NK-92 (cell line): ENCODE data around the gene PCDHGB3.
"Not testable (repeated sequence)": the region's sequence is repeated elsewhere in the genome, so short reads cannot be mapped to it uniquely, and the experiment has no call there.

Source experiments
- DNase-seq: peaks from one replicate; lab custom pipeline; 2025; ENCODE audit not compliant: unreplicated experiment; lab: John Stamatoyannopoulos, UW

Gene PCDHGB3

GRCh38 chr5:141356950-141357349 lies 13.1 kb upstream of the PCDHGB3 start:
- DNase-seq, result no peak

- no peak for DNase-seq
Measured at GRCh38 chr5:141359790-141360426, 10.1 kb upstream of the PCDHGB3 start, which contains the start of gene PCDHGB2. PCDHGB2 (plus strand) TSS chr5:141359994; CDS start chr5:141360136, 142 bp downstream.

- DNase-seq, result no peak
Measured at GRCh38 chr5:141360685-141361084, 9.4 kb upstream of the PCDHGB3 start.

- DNase-seq, result no peak
Measured at GRCh38 chr5:141362719-141363118, 7.3 kb upstream of the PCDHGB3 start.

GRCh38 chr5:141363952-141364660 lies 5.9 kb upstream of the PCDHGB3 start, which contains the start of gene PCDHGA5:
PCDHGA5 (plus strand) TSS chr5:141364162; CDS start chr5:141364331, 169 bp downstream.
- no peak for DNase-seq

- no peak for DNase-seq
Measured at GRCh38 chr5:141366016-141366896, 3.8 kb upstream of the PCDHGB3 start.

- no peak for DNase-seq
Measured at GRCh38 chr5:141371572-141372475, 1.8 kb downstream of the PCDHGB3 start.

- DNase-seq, result no peak
Measured at GRCh38 chr5:141373673-141374317, 3.8 kb downstream of the PCDHGB3 start, which contains the start of gene PCDHGA6. PCDHGA6 (plus strand) TSS chr5:141373891; CDS start chr5:141374084, 193 bp downstream.

GRCh38 chr5:141374627-141375026 lies 4.6 kb downstream of the PCDHGB3 start:
- no peak for DNase-seq

- not testable (repeated sequence) for DNase-seq
Measured at GRCh38 chr5:141375444-141376155, 5.6 kb downstream of the PCDHGB3 start.

GRCh38 chr5:141382469-141383294 lies 12.6 kb downstream of the PCDHGB3 start, which contains the start of gene PCDHGA7:
PCDHGA7 (plus strand) TSS chr5:141382742; CDS start chr5:141382900, 158 bp downstream.
- DNase-seq, result no peak

- no peak for DNase-seq
Measured at GRCh38 chr5:141383345-141383744, 13.3 kb downstream of the PCDHGB3 start.

GRCh38 chr5:141384471-141385267 lies 14.6 kb downstream of the PCDHGB3 start:
- DNase-seq, result no peak

- not testable (repeated sequence) for DNase-seq
Measured at GRCh38 chr5:141387557-141388311, 17.7 kb downstream of the PCDHGB3 start, which contains the start of gene PCDHGB4. PCDHGB4 (plus strand) TSS chr5:141387698; CDS start chr5:141387885, 187 bp downstream.

GRCh38 chr5:141388661-141389060 lies 18.6 kb downstream of the PCDHGB3 start:
- DNase-seq, result no peak
